GM18858 (cell line): ENCODE data around the gene RPS6KA3.

Experiments used
- ATAC-seq: cut with Tn5 transposase; IDR thresholded peaks from one replicate; pipeline ENCODE4 v1.9.1; 2021; ENCODE audit not compliant: unreplicated experiment

Gene RPS6KA3

DNA sequence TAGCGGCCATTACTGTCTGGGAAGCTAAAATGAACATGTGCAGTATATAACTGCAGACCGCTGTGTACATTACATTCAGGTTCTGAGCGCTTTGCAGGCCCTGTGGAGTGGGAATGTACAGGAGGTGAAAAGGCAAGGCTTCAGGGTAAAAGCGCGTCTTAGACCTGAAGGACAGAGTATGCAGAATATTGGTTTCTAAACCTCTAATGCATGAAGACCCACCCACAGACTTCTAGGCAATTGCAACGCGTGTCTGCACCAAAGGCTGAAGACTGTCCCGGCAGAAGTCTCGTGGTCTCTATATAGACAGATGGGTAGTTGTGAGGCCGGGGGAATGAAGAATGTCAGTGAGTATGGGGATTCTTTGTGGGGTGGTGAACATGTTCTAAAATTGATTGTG, 155.4 kb downstream of the RPS6KA3 start:
- no peak for ATAC-seq

DNA sequence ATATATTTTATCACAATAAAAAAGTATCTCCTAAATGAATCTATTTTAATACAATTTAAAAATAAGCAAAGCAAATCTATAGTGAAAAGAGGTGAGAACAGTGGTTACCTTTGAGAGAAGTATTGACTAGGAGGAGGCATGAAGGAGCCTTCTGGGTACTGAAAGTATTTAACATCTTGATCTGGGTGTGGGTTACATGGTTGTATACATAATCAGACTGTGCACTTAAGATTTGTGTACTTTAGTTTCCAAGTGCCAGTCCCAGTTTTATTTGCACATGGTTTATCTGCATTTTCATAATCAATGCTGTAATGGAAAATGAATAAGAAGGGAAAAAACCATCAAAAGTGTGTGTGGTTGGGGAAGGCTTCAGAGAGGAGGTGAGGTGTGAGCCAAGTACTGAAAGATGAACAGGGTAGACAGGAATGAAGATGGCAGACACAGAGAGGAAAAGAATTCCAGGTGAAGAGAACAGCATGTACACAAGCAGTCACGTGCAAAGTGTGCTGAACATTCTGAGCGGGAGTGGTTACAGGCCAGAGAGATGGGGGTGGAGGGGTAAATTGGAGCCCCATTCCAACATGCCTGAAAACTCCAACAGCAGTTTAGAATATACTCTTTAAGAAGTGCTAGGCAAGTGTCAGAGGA, 164.7 kb downstream of the RPS6KA3 start:
- no peak for ATAC-seq
